Measurements from ENCODE around the gene TAL1.

Gene TAL1

DNA sequence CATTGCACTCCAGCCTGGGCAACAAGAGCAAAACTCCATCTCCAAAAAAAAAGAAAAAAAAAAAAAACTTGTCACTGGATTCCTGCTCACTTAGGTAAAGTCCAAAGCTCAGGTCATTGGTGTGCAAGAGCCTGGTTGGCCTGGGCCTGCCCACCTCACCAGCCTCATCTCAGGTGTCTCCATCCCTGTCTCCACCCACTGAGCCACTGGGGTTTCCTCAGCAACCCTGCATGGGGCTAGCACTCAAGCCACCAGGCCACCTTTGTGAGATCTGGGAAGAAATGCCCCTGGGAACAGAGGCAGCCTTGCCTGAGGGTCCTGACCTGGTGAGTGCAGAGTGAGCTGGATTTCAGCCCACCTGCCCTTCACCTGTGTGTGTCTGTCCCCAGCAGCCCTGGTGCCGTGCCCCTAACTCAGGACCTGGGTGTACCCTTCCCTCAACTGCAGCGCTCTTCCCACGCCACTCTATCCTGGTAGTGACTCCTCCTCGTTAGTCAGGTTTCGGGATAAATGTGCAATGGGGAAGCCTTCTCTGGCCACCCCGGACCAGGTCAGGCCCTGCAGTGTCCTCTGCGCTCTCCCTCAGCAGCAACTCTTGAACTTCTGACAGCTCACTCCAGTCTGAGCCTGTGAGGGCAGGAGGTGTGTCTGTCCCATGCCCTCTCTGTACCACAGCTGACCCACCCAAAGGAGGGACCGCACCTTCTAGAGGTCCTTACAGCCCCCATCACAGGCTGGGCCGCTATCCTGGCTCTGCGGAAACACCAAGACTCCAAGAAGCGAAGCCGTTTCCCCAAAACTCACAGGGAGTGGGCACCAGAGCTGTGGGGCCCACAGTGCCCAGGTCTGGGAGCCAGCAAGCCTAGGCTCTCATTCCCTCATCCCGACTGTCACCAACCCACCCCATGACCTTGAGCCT is 45.5 kb downstream of the TAL1 start:
- no peak for DNase-seq

DNA sequence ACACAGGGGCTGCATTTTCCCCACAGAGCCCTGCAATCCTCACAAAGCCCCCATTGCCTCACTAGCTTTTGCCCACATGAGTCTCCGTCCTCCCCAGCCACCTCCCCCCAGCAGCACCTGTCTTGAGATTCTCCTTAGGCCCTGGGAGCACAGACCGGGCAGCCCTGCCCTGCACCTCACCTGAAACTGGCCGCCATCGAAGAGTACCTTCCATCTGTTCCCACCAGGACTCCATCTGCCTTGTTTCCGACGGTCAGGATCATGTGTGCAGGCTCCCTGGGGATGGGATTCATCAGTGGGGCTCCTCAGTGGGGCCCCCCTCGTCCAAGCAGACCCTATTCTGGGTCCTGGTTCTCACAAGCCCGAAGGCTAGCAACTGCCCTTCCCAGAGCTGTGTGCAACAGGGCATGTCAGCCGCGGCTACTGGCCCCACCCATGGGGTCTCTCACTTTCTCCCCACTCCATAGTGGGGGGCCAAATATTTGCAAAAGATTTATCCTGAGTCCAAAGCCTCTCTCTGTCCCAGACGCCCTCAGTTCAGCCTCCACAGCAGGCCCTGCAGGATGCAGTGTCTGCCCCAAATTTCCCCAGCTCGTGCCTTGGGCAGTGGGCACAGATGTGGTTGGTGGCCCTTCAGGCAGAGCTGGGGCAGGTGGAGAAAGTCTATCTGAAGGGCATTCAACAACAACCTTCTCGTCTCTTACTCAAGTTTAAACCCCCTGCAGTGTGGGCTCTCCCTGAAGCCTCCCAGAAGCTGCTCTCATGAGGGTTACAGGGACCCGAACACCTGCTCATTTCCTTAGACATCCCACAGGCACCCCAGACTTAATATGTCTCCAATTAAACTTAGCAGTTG is 47.0 kb downstream of the TAL1 start:
- DNase-seq: no peak

- DNase-seq: no peak
Observed at GRCh38 chr1:47184090-47184821, 47.8 kb downstream of the TAL1 start.

DNA sequence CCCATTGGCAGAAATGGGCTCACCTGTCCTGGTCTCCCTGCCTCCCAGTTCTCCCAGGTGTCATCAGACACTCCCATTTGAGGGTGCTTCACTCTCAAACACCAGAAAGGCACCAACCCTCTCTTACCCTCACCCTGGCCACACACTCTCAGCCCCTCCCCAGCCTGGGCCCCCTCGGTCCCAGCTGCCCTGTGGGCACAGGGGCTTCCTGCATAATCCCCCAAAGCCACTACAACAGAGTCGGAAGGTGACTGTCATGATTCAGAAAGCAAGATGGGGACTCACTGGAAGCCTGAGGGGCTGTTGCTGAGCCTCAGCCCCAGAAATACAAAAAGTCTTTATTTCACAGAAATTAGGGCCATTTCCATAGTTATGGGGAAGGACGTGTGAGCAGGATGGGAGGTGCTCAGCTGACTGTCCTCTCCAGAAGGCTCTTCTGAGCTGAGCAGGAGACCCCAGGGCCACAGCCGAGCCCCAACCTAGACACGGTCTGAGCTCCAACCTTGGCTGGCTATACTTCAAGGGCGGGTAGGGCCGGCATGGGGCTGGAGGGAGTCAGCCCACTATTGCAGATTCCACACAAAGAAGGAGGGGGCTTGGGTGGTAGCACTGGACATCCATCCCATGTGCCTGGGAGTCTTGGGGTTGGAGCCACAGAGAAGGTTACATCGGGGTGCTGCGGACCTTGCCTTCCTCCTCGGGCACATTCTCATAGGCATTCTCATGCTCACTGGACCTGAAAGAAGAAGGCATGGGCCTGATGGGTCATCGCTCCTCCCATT is 48.5 kb downstream of the TAL1 start:
- no peak for DNase-seq

- no peak for DNase-seq
Observed at GRCh38 chr1:47182676-47183235, 49.3 kb downstream of the TAL1 start.

- no peak for DNase-seq
Observed at GRCh38 chr1:47181955-47182675, 49.9 kb downstream of the TAL1 start.

GRCh38 chr1:47181095-47181954 is 50.7 kb downstream of the TAL1 start:
- DNase-seq: no peak

- DNase-seq: no peak
Observed at GRCh38 chr1:47180603-47181094, 51.4 kb downstream of the TAL1 start.

GRCh38 chr1:47179988-47180563 is 51.9 kb downstream of the TAL1 start:
- no peak for DNase-seq

DNA sequence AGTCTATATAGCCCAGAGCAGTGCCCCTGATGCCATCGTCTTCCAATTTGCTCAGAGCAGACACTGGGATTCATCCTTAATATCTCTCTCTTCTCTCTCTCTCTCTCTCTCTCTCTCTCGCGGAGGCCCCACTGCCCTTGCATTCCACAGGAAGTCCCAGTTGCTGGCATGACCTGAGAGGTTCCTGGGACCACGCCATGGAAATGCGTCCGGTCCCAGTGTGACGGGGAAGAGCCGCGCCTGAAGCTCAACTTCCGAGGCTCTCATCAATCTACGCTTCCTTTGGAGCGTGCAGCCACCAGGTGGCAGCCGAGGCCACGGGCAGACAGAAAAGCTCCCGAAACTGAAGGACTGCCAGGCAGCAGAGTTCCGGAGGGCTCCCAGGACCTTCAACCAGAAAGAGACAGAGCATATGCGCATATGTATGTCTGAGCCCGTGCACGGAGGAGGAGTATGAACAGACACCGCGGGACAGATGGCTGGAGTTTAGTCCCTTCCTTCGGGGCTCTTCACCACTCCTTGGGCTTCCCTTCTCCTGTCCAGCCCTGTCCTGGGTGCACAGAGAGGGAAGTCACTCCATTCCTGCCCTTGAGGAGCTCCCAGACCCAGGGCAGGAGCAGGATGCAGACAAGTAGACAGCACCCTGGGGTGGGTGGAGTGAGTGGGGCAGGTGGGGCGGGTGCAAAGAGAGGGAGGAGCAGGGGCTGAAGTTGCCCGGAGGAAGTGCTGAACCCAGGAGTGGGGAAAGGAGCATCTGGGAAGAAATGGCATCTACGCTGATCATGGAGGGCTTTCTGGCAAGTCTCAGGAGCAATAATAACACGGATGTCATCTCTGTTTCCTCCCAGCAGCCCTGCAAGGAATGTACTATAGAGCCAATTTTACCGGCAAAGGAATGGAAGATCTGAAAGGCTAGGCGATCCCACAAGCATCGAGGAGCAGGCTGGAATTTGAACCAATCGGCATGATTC is 52.7 kb downstream of the TAL1 start:
- peak; percentile 57 for DNase-seq

GRCh38 chr1:47178654-47179016 is 53.4 kb downstream of the TAL1 start:
- no peak for DNase-seq

GRCh38 chr1:47178020-47178419 is 54.0 kb downstream of the TAL1 start:
- DNase-seq: no peak

GRCh38 chr1:47175227-47175934 is 56.6 kb downstream of the TAL1 start:
- peak; percentile 21 for DNase-seq

DNA sequence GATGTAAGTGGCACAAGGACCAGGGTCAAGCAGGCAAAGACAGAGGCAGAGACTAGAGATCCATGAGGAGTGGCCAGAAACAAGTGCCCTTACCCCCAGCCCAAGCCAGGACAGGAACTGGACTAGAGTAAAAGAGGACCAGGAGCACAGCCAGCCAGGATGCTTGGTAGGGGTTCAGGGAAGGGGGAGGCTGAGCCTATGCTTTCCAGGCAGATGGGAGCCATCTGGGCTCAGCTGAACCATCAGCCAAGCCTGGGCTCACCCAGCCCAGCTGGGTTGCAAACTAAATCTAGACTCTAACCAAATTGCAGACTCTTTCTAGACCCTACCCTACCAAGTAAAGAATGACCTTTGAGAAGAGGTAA is 57.4 kb downstream of the TAL1 start:
- no peak for DNase-seq

DNA sequence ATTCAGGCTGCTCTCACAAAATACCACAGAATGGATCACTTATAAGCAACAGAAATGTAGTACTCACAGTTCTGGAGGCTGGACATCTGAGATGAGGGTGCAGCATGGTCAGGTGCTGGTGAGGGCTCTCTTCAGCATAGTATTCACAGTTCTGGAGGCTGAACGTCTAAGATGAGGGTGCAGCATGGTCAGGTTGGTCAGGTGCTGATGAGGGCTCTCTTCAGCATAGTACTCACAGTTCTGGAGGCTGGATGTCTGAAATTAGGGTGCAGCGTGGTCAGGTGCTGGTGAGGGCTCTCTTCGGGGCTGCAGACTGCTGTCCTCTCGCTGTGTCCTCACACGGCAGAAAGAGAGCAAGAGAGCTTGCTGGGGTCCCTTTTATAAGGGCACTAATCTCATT is 59.2 kb downstream of the TAL1 start:
- no peak for DNase-seq

All from activated gamma-delta T cell treated with Interleukin-2 at 50 U/mL for 16 hours (primary cell).